Mucosa of descending colon (tissue), 3 donors: ENCODE data around the gene FRMPD2. TPM values are rescaled to one million over a fixed set of nuclear protein-coding genes. Genes with fewer than 3 reads are reported as not detected.
"Not testable (repeated sequence)": the region's sequence is repeated elsewhere in the genome, so short reads cannot be mapped to it uniquely, and the experiment has no call there.

Experiments
- ATAC-seq: fragments of 200-7000 bp; cut with Tn5 transposase; one replicate; pipeline ENCODE4 v1.9.1; 2020; ENCODE audit warnings: mild to moderate bottlenecking, moderate library complexity
- DNase-seq, 3 donors: peaks; one replicate each; pipeline ENCODE4 v3.0.0-alpha.2; 2020
- H3K36me3 ChIP-seq: fragments of 200-600 bp; one replicate; pipeline ENCODE4 v1.8.0; 2021; ENCODE audit warnings: low read depth, mild to moderate bottlenecking
- H3K4me1 ChIP-seq: fragments of 200-600 bp; one replicate; pipeline ENCODE4 v1.8.0; 2021; ENCODE audit warnings: low read depth, mild to moderate bottlenecking
- H3K4me3 ChIP-seq: fragments of 200-600 bp; one replicate; pipeline ENCODE4 v1.8.0; 2021; ENCODE audit warnings: mild to moderate bottlenecking
- H3K9me3 ChIP-seq: fragments of 200-600 bp; one replicate; pipeline ENCODE4 v1.8.0; 2021; ENCODE audit warnings: mild to moderate bottlenecking
- intact Hi-C, 2 donors: fragments of 100-400 bp; cut with DNase I in 1 of 2; cut with micrococcal nuclease in 1 of 2; formaldehyde crosslinking; loops; one replicate each; pipeline versions ENCODE4 v1.11.0 to v1.11.1; 2022; cut with DNase I, micrococcal nuclease
- total RNA-seq, 3 donors: library from RNA; stranded (reverse); fragmentation: NEBNext Ultra II Directional in 2 of 3; extraction: Animal tissue kit (Norgen Biotek cat#: 25700) in 2 of 3; gene quantifications; one replicate each; pipeline versions ENCODE4 v1.2.1 to v1.2.4, GENCODE V29; 2021 to 2023
- donor health status: DM: no; HTN: no; CAD: no; lungs with moderate emphysema.
- donor health status: DM: no; HTN: no; CAD: no.
- donor health status: DM: no; HTN: yes; CAD: no.

FRMPD2 gene
- total RNA-seq, 3 donors from 2014 or later = 0.35 to 0.73 TPM; not detected in 1

DNA sequence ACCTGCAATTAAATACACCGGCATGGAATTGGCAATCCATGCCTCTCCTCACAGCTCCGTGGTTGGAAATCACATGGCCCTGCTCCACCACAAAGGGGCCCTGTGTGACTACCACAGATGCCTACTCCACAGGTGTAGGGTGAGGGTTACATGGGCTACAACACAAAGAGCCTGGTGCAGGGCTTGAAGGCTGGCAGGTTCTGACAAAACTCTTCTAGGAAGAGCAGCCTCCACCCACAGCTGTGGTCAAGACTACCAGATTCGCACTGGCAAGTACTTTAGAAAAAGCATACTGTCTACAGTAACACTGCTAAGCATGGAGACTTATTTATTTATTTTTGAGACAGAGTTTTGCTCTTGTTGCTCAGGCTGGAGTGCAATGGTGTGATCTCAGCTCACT lies 126.9 kb downstream of the FRMPD2 start:
- H3K4me1 ChIP-seq, H3K36me3 ChIP-seq, H3K4me3 ChIP-seq, H3K9me3 ChIP-seq, intact Hi-C loops, DNase-seq, ATAC-seq: not testable (repeated sequence)

DNA sequence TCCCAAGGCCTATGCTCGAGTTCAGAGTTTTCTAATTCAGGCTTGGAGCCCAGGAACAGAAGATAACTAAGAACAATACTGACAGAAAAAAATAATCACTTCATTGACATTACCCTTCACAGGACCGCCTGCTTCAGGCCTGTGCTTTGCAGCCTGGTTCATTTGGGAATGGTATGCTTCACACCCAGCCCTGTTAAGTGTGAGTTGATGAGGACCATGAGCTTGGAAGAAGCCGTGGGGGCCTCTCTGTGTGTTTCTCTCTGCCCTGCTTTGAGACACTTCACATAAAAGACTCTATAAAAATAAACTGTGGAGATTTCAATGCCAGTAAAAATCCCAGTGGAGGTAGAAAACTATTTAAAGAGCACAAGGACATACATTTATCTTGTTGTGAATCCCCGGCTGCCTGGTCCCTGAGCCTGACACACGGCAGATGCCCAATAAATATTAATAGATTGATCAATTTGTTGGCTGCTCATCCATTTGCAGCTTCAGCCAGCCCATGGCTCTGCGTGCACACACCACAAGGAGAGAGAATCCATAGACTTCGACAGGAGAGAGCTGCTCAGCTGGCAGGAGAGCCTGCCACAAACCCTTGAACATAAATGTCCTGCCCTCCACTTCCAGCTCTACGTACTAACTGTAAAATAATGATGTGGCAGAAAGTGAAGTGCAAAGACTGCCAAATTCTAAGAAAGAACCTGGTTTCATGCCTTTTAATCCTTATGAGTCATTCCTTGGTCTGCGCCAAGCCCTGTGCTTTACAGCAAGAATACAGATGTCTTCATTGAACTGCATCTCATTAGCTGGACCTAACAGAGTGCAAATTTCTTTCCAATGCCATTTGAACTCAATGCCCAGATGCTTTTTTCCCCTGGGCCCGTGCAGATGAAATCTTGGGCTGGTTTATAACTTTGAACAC lies 130.5 kb downstream of the FRMPD2 start:
- H3K36me3 ChIP-seq, H3K9me3 ChIP-seq, ATAC-seq, H3K4me1 ChIP-seq, intact Hi-C loops, H3K4me3 ChIP-seq, DNase-seq: not testable (repeated sequence)

DNA sequence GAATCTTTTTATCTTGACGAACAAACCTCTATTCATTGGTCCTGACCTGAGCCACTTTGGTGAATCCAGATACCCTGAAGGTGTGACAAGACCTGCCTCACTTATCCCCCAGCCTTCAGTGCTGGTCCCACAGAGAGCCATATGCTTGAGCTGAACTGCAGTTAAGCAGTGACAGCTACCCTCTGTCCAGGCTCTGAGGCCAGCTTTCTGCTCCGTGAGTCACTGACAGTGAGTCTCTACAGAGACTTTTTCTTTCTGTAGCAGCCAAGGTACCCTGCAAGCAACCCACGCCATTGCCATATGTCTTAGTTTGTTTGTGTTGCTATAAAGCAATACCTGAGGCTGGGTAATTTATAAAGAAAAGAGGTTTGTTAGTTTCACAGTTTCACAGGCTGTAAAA lies 133.5 kb downstream of the FRMPD2 start:
- ATAC-seq, intact Hi-C loops: not testable (repeated sequence)

DNA sequence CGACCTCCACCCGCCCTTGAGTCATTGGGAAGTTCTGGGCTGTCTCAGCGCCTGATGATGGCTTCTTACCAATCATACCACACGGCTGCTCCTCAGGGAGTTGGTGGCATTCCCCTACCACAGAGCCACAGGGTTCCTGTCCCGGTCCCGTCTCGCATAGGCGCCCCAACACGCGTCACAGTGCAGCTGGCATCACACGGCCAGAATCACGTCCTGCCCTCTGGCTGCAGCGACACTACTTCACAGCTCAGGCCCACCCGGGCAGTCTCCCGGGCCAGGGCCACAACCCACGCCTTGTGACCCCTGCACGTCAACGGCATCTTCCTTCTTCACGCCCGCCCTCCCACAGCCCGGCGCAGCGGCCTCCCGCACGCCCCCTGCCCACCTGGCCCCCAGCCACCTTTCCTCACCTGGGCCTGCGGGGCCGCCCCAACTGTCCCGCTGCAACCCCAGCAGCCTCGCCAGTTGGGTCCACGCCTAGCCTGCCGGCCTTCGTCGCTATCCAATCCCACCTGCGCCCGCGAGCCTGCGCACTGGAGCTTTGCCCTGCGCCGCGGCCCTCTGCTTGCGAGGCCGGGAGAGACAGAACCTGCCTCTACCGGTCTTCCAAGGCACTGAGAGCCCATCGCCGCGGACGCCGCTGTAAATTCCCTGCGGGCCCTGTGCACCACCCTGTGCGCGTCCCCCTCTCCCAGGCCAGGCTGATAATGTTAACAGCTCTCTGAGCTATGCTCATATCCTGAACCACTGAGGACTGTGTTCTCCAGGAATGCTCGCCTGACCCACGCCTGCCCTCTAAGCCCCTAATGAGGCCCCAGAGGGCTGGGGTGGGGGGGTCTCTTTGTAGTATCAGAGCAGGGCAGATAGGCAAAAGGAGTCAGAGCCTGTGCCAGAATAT lies 134.3 kb downstream of the FRMPD2 start:
- ATAC-seq = peak; percentile 77
- H3K4me1 ChIP-seq, H3K4me3 ChIP-seq, DNase-seq, intact Hi-C loops, H3K36me3 ChIP-seq, H3K9me3 ChIP-seq: not testable (repeated sequence)

More for the DNA sequence above, 133.5 kb downstream of the FRMPD2 start:
- not testable (repeated sequence) for H3K4me3 ChIP-seq, H3K9me3 ChIP-seq, H3K4me1 ChIP-seq, DNase-seq, H3K36me3 ChIP-seq

DNA sequence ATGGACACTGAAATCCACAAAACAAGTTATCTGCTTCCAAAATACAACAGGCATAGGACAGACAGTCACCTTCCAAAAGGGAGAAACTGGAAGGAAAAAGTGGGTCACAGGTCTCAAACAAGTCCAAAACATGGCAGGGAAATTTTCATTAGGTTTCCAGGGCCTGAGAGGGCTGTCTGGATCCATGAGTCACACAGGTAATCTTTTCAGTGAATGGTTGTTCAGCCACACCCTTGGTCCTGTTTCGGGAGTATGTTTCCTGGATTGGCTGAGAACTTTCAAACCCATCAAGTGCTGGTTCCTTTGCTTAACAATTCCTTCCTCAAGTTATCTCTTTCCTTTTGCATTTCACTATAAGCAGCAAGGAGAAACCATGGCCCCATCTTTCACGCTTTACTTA lies 145.5 kb downstream of the FRMPD2 start:
- ATAC-seq = peak; percentile 70
- DNase-seq, H3K4me1 ChIP-seq, H3K4me3 ChIP-seq, intact Hi-C loops, H3K36me3 ChIP-seq, H3K9me3 ChIP-seq: not testable (repeated sequence)

DNA sequence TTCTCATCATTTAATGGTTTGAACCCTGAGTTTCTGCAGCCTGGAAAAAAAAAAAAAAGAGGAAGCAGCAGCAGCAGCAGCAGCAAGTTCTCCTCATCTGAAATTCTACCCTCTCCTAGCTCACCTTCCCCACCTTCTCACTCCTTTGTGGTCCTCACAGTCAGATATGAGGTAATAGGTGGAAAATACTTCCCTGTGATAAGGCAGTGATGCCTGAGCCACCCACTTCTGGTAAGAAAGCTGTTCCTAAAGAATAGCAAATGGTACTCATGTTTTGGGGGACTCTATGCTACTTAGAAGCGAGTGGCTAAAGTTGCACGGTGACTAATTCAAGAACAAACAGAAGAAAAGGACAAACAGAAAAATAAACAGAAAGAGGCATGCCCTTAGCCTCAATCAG lies 148.2 kb downstream of the FRMPD2 start:
- H3K4me3 ChIP-seq, ATAC-seq, H3K9me3 ChIP-seq, H3K36me3 ChIP-seq, intact Hi-C loops, DNase-seq, H3K4me1 ChIP-seq: not testable (repeated sequence)

DNA sequence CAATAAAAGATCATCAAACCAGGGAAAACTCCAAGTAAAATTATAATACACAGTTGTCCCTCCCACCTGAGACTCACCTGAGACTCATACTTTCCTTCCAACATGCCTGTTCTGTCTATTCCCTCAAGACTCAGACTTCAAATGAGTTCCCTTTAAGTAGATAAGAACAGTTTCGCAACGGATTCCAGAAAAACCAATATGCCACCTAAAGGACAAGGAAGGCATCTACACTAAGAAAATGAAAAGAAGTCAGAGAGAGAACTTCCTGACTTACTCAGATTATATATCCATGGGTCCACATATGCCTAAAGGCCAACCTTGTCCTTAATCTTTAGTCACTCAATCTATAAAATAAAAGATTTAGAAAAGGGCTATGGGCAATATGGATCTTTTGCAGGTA lies 148.9 kb downstream of the FRMPD2 start:
- H3K4me3 ChIP-seq, H3K4me1 ChIP-seq, ATAC-seq, intact Hi-C loops, H3K36me3 ChIP-seq, H3K9me3 ChIP-seq, DNase-seq: not testable (repeated sequence)

DNA sequence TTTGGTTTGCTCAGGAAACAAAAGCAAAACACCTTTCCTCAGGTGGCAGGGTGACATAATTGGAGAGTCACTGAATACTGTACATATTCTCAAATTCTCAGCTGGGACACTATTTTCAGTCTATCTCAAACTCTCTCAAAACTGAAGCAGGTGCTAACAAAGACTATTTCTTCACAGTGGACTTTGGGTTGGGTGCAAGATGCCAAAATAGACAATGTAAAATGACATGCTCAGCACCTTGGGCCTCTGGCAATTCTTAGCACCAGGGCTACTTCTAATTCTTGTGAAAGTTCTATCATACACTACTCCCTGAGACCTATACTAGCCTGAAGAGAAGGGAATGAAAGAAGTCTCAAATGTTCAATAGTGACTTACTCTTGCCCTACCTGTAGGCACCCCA lies 151.9 kb downstream of the FRMPD2 start:
- H3K4me1 ChIP-seq, H3K36me3 ChIP-seq, DNase-seq, intact Hi-C loops, ATAC-seq, H3K4me3 ChIP-seq, H3K9me3 ChIP-seq: not testable (repeated sequence)

DNA sequence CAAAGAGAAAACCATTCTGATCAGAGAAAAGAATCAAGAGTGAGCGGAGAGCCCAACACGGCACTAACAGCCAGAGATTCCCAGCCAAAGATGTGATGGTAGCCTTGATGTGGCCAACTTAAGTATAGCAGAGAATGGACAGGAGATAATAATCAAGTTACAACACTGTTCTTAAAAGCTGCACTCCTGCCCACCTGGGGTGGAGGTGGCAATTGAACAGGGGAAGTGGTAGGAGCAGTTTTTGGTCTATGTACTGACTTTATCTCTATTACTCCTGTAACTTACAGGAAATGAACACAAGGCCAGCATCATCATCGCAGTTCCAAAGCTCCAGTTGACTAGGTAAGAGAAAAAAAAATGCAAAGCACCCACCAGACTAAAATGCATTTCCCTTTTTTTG lies 164.2 kb downstream of the FRMPD2 start:
- H3K36me3 ChIP-seq, H3K4me3 ChIP-seq, H3K9me3 ChIP-seq, H3K4me1 ChIP-seq, ATAC-seq, intact Hi-C loops, DNase-seq: not testable (repeated sequence)

Other genes with a start within 250 kb of the FRMPD2 start
- 10 to 100 TPM; 47.1 to 56.4 (median 53.5) TPM for gene MAPK8, start 32.0 kb upstream of the FRMPD2 start, total RNA-seq